ENCODE results near the gene GADD45G. TPM values are rescaled to one million over a fixed set of nuclear protein-coding genes. Genes with fewer than 3 reads are reported as not detected.

The GADD45G gene
- total and polyA plus RNA-seq, 2 experiments from 2014 or later, result 12.7 to 24.1 TPM

- TF ChIP-seq EZH2 (IDR thresholded peaks at IDR 0.05; ENCODE audit: low read depth, unreplicated experiment), result no peak
- no peak for TF ChIP-seq ZNF114 (CRISPR knock-in tag; IDR thresholded peaks at IDR 0.05)
- TF ChIP-seq STAT1 (IDR thresholded peaks at IDR 0.05; ENCODE audit: unreplicated experiment), result no peak
- TF ChIP-seq CREB1 (CRISPR knock-in tag; IDR thresholded peaks at IDR 0.05; ENCODE audit: low read depth), result no peak
- TF ChIP-seq POLR2AphosphoS5 (IDR thresholded peaks at IDR 0.05; ENCODE audit: low read depth), result no peak
Observed at GRCh38 chr9:89639367-89639795, 34.6 kb downstream of the GADD45G start (continued).

GRCh38 chr9:89639961-89640360 lies 35.1 kb downstream of the GADD45G start:
- Histone ChIP-seq H3K9me2 (ENCODE audit: insufficient read depth) (no peaks in the 10 kb centered on the region), H3K36me3 (ENCODE audit: insufficient read depth) (no peaks in the 10 kb centered on the region), H3K27ac (ENCODE audit: low read depth) (no peak overlapping the region), H3K79me2 (replicated peaks; ENCODE audit: insufficient read depth) (no peaks in the 10 kb centered on the region), H3K27me3 (ENCODE audit: insufficient read depth) (no peaks in the 10 kb centered on the region), H3K4me2 (no peak overlapping the region), H3K4me1 (ENCODE audit: insufficient read depth) (no peaks in the 10 kb centered on the region), H4K20me1 (replicated peaks; ENCODE audit: insufficient read depth) (no peaks in the 10 kb centered on the region), H2AFZ (peak overlapping the region; percentile 90), H3K4me3 (no peak overlapping the region), H3F3A (replicated peaks; ENCODE audit: low read depth) (no peaks in the 10 kb centered on the region)
- DNase-seq (ENCODE audit: low spot score) (no peak), ATAC-seq (no peak)
- no peaks in the 10 kb centered on the region for H3K9me3 Mint-ChIP-seq
- no peak overlapping the region for H3K27ac Mint-ChIP-seq
- no peak for TF ChIP-seq ZNF462 (CRISPR knock-in tag; IDR thresholded peaks at IDR 0.05)
- H3K36me3 Mint-ChIP-seq (ENCODE audit: low read depth), result no peaks in the 10 kb centered on the region
- no peak overlapping the region for H3K4me3 Mint-ChIP-seq
- H3K4me1 Mint-ChIP-seq, result peaks cover 10% of the 10 kb centered on the region; the same call in 2 of the 3 replicates
- peaks cover 14% of the 10 kb centered on the region for H3K27me3 Mint-ChIP-seq (ENCODE audit: insufficient read depth, low read depth, poor library complexity)
